Kasumi-1 (cell line): ENCODE measurements around the gene CDT1.

Experiments
- DNase-seq, 2 experiments: peaks; one replicate each; lab custom pipeline; 2025; lab: John Stamatoyannopoulos, UW

The CDT1 gene

GRCh38 chr16:88838566-88838965 is 35.0 kb downstream of the CDT1 start:
- no peak for DNase-seq

GRCh38 chr16:88839026-88839529 is 35.5 kb downstream of the CDT1 start:
- no peak for DNase-seq

GRCh38 chr16:88839745-88840599 is 36.4 kb downstream of the CDT1 start:
- DNase-seq, result no peak

- no peak for DNase-seq
Observed at GRCh38 chr16:88840600-88841215, 37.1 kb downstream of the CDT1 start.

- DNase-seq, result no peak
Observed at GRCh38 chr16:88841521-88842307, 38.1 kb downstream of the CDT1 start.

- DNase-seq, result no peak
Observed at GRCh38 chr16:88842308-88842756, 38.7 kb downstream of the CDT1 start.

- DNase-seq, result no peak
Observed at GRCh38 chr16:88842806-88843205, 39.2 kb downstream of the CDT1 start.

- DNase-seq, result no peak
Observed at GRCh38 chr16:88843256-88843655, 39.7 kb downstream of the CDT1 start.

- DNase-seq, result no peak
Observed at GRCh38 chr16:88844419-88845036, 40.9 kb downstream of the CDT1 start.

- no peak for DNase-seq
Observed at GRCh38 chr16:88846088-88846487, 42.5 kb downstream of the CDT1 start.

- DNase-seq, result no peak
Observed at GRCh38 chr16:88847654-88848053, 44.1 kb downstream of the CDT1 start.

- no peak for DNase-seq
Observed at GRCh38 chr16:88848557-88848956, 45.0 kb downstream of the CDT1 start.

GRCh38 chr16:88850531-88851199 is 47.1 kb downstream of the CDT1 start:
- DNase-seq, result no peak

GRCh38 chr16:88851616-88852015 is 48.0 kb downstream of the CDT1 start:
- no peak for DNase-seq

GRCh38 chr16:88853325-88853941 is 49.8 kb downstream of the CDT1 start:
- DNase-seq, result no peak

GRCh38 chr16:88854306-88855111 is 50.9 kb downstream of the CDT1 start:
- DNase-seq, result peak in 1 of 2 experiments; percentile 29

GRCh38 chr16:88855176-88855575 is 51.6 kb downstream of the CDT1 start:
- no peak for DNase-seq

GRCh38 chr16:88855736-88856121 is 52.1 kb downstream of the CDT1 start:
- DNase-seq, result no peak

- DNase-seq, result peak in 1 of 2 experiments; percentile 35
Observed at GRCh38 chr16:88856122-88856827, 52.7 kb downstream of the CDT1 start.
